Retinal pigment epithelial cell (primary cell): ENCODE data around the gene PRRC2C.
A peak's percentile ranks its signal among the peaks of the same experiment; 100 is the strongest.
"Not testable (repeated sequence)": the region's sequence is repeated elsewhere in the genome, so short reads cannot be mapped to it uniquely, and the experiment has no call there.

Source experiments
- DNase-seq: peaks from one replicate; pipeline ENCODE4 v3.0.0-alpha.2; 2010; ENCODE audit warnings: low read depth
- H3K4me3 ChIP-seq: 2 replicates; pipeline ENCODE4 v1.5.1; 2011; ENCODE audit warnings: mild to moderate bottlenecking, low read length, control low read depth, moderate library complexity
- CTCF ChIP-seq: conservative IDR thresholded peaks from 2 replicates; pipeline ENCODE4 v1.5.1; 2011; ENCODE audit warnings: low read depth, low read length, control low read depth, inconsistent platforms

PRRC2C gene

GRCh38 chr1:171485375-171486047 lies at the start of gene PRRC2C:
Gene PRRC2C (plus strand): TSS chr1:171485530. CDS start chr1:171512089, 26,559 bp downstream.
- TF ChIP-seq CTCF, result peak; percentile 79
- DNase-seq, result peak; percentile 95
- H3K4me3 ChIP-seq, result peak within 1 kb of the TSS; percentile 95

GRCh38 chr1:171438441-171438840 lies 46.9 kb upstream of the PRRC2C start:
- peak; percentile 97 for DNase-seq

GRCh38 chr1:171440201-171440600 lies 45.1 kb upstream of the PRRC2C start:
- not testable (repeated sequence) for H3K4me3 ChIP-seq, DNase-seq

More at GRCh38 chr1:171438441-171438840, 46.9 kb upstream of the PRRC2C start:
- H3K4me3 ChIP-seq, result no peak overlapping the region
- no peak for TF ChIP-seq CTCF

GRCh38 chr1:171441278-171441895 lies 43.9 kb upstream of the PRRC2C start:
- DNase-seq, H3K4me3 ChIP-seq: not testable (repeated sequence)

GRCh38 chr1:171446386-171446785 lies 38.9 kb upstream of the PRRC2C start:
- no peak for TF ChIP-seq CTCF
- no peak overlapping the region for H3K4me3 ChIP-seq
- DNase-seq, result no peak

- no peak for DNase-seq
- TF ChIP-seq CTCF, result no peak
- H3K4me3 ChIP-seq, result no peak overlapping the region
These were observed 29.4 kb upstream of the PRRC2C start for GRCh38 chr1:171455967-171456366.

- DNase-seq, result no peak
- TF ChIP-seq CTCF, result no peak
- no peak overlapping the region for H3K4me3 ChIP-seq
These were observed 27.9 kb upstream of the PRRC2C start for GRCh38 chr1:171457412-171457811.

- H3K4me3 ChIP-seq, result no peak overlapping the region
- no peak for DNase-seq
- TF ChIP-seq CTCF, result no peak
These were observed 25.2 kb upstream of the PRRC2C start for GRCh38 chr1:171460018-171460620.
